SJCRH30 (cell line): Measurements from ENCODE around the gene COQ5. TPM values are rescaled to one million over a fixed set of nuclear protein-coding genes. Genes with fewer than 3 reads are reported as not detected.

ENCODE experiments used
- DNase-seq, 2 experiments: peaks; one replicate each; pipeline ENCODE4 v3.0.0-alpha.2; 2015 to 2020
- H3K27ac ChIP-seq: fragments of 250-450 bp; sonication (Bioruptor Pico); 2 replicates; pipeline ENCODE4 v1.5.1; 2020; ENCODE audit warnings: mild to moderate bottlenecking, moderate library complexity
- H3K27me3 ChIP-seq: fragments of 250-450 bp; sonication (Bioruptor Pico); 2 replicates; pipeline ENCODE4 v1.5.1; 2020; ENCODE audit warnings: mild to moderate bottlenecking, moderate library complexity
- H3K36me3 ChIP-seq: fragments of 250-450 bp; sonication (Bioruptor Pico); 2 replicates; pipeline ENCODE4 v1.5.1; 2020; ENCODE audit warnings: mild to moderate bottlenecking, moderate library complexity
- H3K4me1 ChIP-seq: fragments of 250-450 bp; sonication (Bioruptor Pico); 2 replicates; pipeline ENCODE4 v1.5.1; 2020; ENCODE audit warnings: mild to moderate bottlenecking, moderate library complexity
- H3K4me3 ChIP-seq: fragments of 250-450 bp; sonication (Bioruptor Pico); 2 replicates; pipeline ENCODE4 v1.5.1; 2020; ENCODE audit warnings: mild to moderate bottlenecking, moderate library complexity
- H3K9me3 ChIP-seq: fragments of 250-450 bp; sonication (Bioruptor Pico); replicated peaks from 2 replicates; pipeline ENCODE4 v1.5.1; 2020; ENCODE audit warnings: mild to moderate bottlenecking, moderate library complexity
- total RNA-seq: library from RNA; depleted of rRNA; stranded (reverse); fragments of >200 nt; shearing (Covaris generic); gene quantifications from 2 replicates; pipeline ENCODE4 v1.2.3, GENCODE V29; 2014

The COQ5 gene
- total RNA-seq, 1 experiment from 2014 or later, result 34.2 TPM

DNA sequence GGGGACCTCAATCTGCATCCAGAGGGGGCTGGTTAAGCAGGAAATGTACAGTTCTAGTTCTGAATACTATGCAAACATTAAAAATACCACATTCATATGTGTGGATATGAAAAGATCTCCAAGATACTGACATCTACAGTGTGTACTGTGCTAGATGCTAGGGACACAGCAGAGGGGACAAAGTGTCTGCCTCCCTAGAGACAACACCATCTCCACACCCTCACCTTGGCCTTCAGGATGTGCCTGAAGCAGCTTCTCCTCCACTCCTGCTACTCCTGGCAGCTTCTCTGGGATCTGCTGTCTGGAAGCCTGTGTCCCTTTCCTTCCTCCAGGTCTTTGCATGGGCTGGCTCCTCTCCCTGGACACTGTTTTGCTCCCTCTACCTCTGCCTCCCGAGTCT is 48.7 kb downstream of the COQ5 start:
- H3K36me3 ChIP-seq, result no peaks in the 10 kb centered on the region
- no peaks in the 10 kb centered on the region for H3K4me1 ChIP-seq
- no peak for DNase-seq
- H3K4me3 ChIP-seq, result no peak overlapping the region
- H3K27ac ChIP-seq, result no peak overlapping the region
- H3K9me3 ChIP-seq, result no peaks in the 10 kb centered on the region
- no peaks in the 10 kb centered on the region for H3K27me3 ChIP-seq

DNA sequence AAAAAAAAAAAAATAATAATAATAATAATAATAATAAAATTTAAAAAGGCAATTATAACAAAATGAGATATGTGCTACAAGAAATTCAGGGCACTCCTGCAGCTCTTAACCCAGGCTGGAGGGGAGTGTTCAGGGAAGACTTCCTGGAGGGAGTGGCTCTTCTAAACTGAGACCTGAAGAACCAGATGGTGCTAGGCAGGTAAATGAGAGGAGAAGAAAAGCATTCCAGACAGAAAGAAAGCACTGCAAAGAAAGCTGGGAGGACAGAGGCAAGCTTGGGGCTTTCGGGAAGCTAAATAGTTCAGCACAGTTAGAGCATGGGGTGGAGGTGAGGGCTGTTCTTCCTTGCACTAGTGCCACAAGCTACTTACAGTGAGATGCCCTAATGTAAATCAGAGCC is 49.5 kb downstream of the COQ5 start:
- no peaks in the 10 kb centered on the region for H3K4me1 ChIP-seq
- H3K9me3 ChIP-seq, result no peaks in the 10 kb centered on the region
- no peak overlapping the region for H3K4me3 ChIP-seq
- no peak overlapping the region for H3K27ac ChIP-seq
- H3K36me3 ChIP-seq, result no peaks in the 10 kb centered on the region
- no peak for DNase-seq
- H3K27me3 ChIP-seq, result no peaks in the 10 kb centered on the region

DNA sequence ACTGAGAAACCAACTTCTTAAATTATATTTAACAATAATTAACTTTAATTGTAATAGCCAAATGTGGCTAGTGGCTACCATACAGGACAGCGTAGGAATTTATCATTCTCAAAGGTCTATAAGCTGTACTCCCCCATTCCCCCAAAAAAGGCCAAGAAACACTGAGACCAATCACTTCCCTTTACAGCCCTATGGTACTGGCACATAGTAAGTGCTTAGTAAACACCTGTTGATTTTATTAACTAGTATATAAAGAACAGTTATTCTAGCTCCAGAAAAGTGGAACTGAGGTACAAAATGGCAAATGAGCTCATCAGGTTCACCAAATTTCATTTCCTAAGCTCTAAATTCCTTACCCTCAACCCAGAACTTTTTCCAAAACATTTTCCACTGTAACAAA is 53.3 kb downstream of the COQ5 start:
- Histone ChIP-seq H3K4me3 (no peak overlapping the region), H3K4me1 (no peaks in the 10 kb centered on the region)
- DNase-seq, result no peak

GRCh38 chr12:120474616-120474960 is 54.4 kb downstream of the COQ5 start:
- H3K36me3 ChIP-seq, result no peaks in the 10 kb centered on the region
- no peak overlapping the region for H3K27ac ChIP-seq
- H3K4me3 ChIP-seq, result no peak overlapping the region
- no peaks in the 10 kb centered on the region for H3K27me3 ChIP-seq
- no peaks in the 10 kb centered on the region for H3K4me1 ChIP-seq
- H3K9me3 ChIP-seq, result no peaks in the 10 kb centered on the region
- no peak for DNase-seq

More for the DNA sequence above, 53.3 kb downstream of the COQ5 start:
- no peaks in the 10 kb centered on the region for H3K36me3 ChIP-seq
- H3K27ac ChIP-seq, result no peak overlapping the region
- H3K27me3 ChIP-seq, result no peaks in the 10 kb centered on the region
- no peaks in the 10 kb centered on the region for H3K9me3 ChIP-seq

GRCh38 chr12:120473807-120474615 is 54.9 kb downstream of the COQ5 start:
- no peak for DNase-seq
- H3K9me3 ChIP-seq, result no peaks in the 10 kb centered on the region
- H3K4me1 ChIP-seq, result no peaks in the 10 kb centered on the region
- H3K27ac ChIP-seq, result no peak overlapping the region
- no peaks in the 10 kb centered on the region for H3K27me3 ChIP-seq
- H3K4me3 ChIP-seq, result no peak overlapping the region
- no peaks in the 10 kb centered on the region for H3K36me3 ChIP-seq

GRCh38 chr12:120472521-120472920 is 56.4 kb downstream of the COQ5 start:
- peaks cover under 1% of the 10 kb centered on the region for H3K36me3 ChIP-seq
- no peak overlapping the region for H3K27ac ChIP-seq
- H3K9me3 ChIP-seq, result no peaks in the 10 kb centered on the region
- no peak for DNase-seq
- no peaks in the 10 kb centered on the region for H3K27me3 ChIP-seq
- H3K4me1 ChIP-seq, result no peaks in the 10 kb centered on the region
- H3K4me3 ChIP-seq, result no peak overlapping the region

- no peak for DNase-seq
- no peak overlapping the region for H3K27ac ChIP-seq
These were observed 58.7 kb downstream of the COQ5 start for GRCh38 chr12:120470150-120470784.

GRCh38 chr12:120469450-120470149 is 59.4 kb downstream of the COQ5 start, which contains the start of gene SRSF9:
SRSF9 (minus strand) TSS chr12:120469748; CDS start chr12:120469609, 139 bp downstream.
- H3K36me3 ChIP-seq, result peaks cover 28% of the 10 kb centered on the region
- DNase-seq, result peak; percentile 95 to 97
- H3K27ac ChIP-seq, result peak within 1 kb of the TSS; percentile 60
- H3K4me3 ChIP-seq, result peak within 1 kb of the TSS; percentile 92
- no peaks in the 10 kb centered on the region for H3K9me3 ChIP-seq
- H3K27me3 ChIP-seq, result no peaks in the 10 kb centered on the region
- H3K4me1 ChIP-seq, result no peaks in the 10 kb centered on the region

More at GRCh38 chr12:120470150-120470784, 58.7 kb downstream of the COQ5 start:
- Histone ChIP-seq H3K4me1 (no peaks in the 10 kb centered on the region), H3K9me3 (no peaks in the 10 kb centered on the region), H3K27me3 (no peaks in the 10 kb centered on the region), H3K4me3 (peak overlapping the region; percentile 92), H3K36me3 (peaks cover 21% of the 10 kb centered on the region)

- no peaks in the 10 kb centered on the region for H3K9me3 ChIP-seq
- peak overlapping the region; percentile 92 for H3K4me3 ChIP-seq
- no peak for DNase-seq
- H3K27ac ChIP-seq, result peak overlapping the region; percentile 60
- peaks cover 35% of the 10 kb centered on the region for H3K36me3 ChIP-seq
- H3K4me1 ChIP-seq, result no peaks in the 10 kb centered on the region
- no peaks in the 10 kb centered on the region for H3K27me3 ChIP-seq
These were observed 60.0 kb downstream of the COQ5 start for GRCh38 chr12:120468821-120469449.

DNA sequence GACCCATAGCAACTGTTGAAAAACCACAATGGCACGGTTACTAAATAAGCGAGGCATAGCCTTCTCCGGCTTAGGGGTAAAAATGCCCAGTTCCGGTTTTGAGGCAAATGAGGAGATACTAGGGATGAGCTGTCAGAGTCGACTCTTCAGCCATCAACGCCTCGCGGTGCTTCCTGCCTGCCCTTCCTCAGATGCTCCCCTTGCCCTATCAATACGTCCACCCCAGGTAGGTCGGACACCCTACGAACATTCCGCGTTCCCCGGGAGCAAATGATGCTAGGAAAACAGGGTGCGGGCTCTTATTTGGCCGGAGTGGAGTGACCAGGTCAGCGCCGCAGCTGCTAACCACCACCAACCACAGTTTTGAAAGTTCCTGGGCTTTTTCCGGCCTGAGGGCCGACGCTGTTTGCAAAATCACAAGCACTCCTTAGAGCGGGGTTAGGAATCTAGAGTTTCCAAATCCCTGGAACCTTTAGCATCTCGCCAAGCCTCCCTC is 60.6 kb downstream of the COQ5 start:
- H3K4me3 ChIP-seq, result peak overlapping the region; percentile 92
- H3K4me1 ChIP-seq, result no peaks in the 10 kb centered on the region
- H3K27me3 ChIP-seq, result no peaks in the 10 kb centered on the region
- peak; percentile 38 to 55 for DNase-seq
- H3K36me3 ChIP-seq, result peaks cover 40% of the 10 kb centered on the region
- H3K27ac ChIP-seq, result peak overlapping the region; percentile 60
- H3K9me3 ChIP-seq, result no peaks in the 10 kb centered on the region

DNA sequence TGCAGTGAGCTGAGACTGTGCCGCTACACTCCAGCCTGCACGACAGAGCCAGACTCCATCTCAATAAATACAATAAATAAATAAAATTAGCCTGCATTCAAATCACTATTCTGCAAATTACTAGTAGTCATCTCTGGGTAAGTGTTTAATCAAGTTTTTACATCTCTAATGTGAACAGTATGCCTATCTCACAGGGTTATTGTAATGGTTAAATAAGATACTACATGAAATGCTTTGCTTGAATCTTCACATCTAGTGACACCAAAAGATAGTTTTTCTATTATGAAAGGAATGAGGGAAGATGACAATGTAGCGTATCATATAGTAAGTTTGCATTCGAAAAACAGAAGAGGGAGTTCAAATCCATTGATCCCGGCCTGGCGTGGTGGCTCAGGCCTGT is 61.5 kb downstream of the COQ5 start:
- no peak overlapping the region for H3K4me3 ChIP-seq
- no peak overlapping the region for H3K27ac ChIP-seq
- no peaks in the 10 kb centered on the region for H3K4me1 ChIP-seq
- H3K9me3 ChIP-seq, result no peaks in the 10 kb centered on the region
- DNase-seq, result no peak
- peaks cover 50% of the 10 kb centered on the region for H3K36me3 ChIP-seq
- no peaks in the 10 kb centered on the region for H3K27me3 ChIP-seq

GRCh38 chr12:120466560-120467315 is 62.2 kb downstream of the COQ5 start:
- Histone ChIP-seq H3K36me3 (peaks cover 56% of the 10 kb centered on the region), H3K27ac (no peak overlapping the region), H3K9me3 (no peaks in the 10 kb centered on the region), H3K4me1 (no peaks in the 10 kb centered on the region), H3K27me3 (no peaks in the 10 kb centered on the region), H3K4me3 (no peak overlapping the region)
- DNase-seq, result peak; percentile 26 to 59

DNA sequence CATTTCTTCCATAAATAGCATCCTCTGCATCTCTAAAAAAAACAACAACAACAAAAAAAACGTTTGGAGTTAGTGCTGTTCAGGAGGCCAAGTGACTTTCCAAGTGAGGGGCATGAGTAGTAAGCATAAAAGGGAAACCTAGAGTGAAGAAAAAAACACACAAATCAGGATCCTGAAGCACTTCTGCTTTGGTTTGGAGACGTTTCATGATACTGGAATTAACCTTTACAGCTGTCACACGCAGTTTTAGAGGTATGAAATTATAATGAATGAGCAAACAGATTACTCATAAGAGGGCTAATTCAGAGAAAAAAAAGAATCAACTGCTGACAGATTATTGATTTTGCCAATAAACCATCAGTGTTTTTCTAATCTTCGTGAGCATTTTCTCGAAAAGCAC is 63.2 kb downstream of the COQ5 start:
- no peaks in the 10 kb centered on the region for H3K27me3 ChIP-seq
- no peaks in the 10 kb centered on the region for H3K9me3 ChIP-seq
- DNase-seq, result no peak
- H3K4me3 ChIP-seq, result no peak overlapping the region
- H3K27ac ChIP-seq, result no peak overlapping the region
- H3K4me1 ChIP-seq, result no peaks in the 10 kb centered on the region
- H3K36me3 ChIP-seq, result peaks cover 64% of the 10 kb centered on the region

GRCh38 chr12:120463712-120464111 is 65.2 kb downstream of the COQ5 start:
- Histone ChIP-seq H3K36me3 (peaks cover 81% of the 10 kb centered on the region), H3K4me1 (no peaks in the 10 kb centered on the region), H3K27ac (no peak overlapping the region), H3K27me3 (no peaks in the 10 kb centered on the region), H3K4me3 (no peak overlapping the region), H3K9me3 (no peaks in the 10 kb centered on the region)
- no peak for DNase-seq
